Effector memory CD8-positive, alpha-beta T cell (primary cell): ENCODE data around the gene LYRM1.

Experiments
- ATAC-seq: fragments of 150-1000 bp; cut with Tn5 transposase; replicated peaks from 2 replicates; pipeline ENCODE4 v1.10.0; 2021; ENCODE audit warnings: mild to moderate bottlenecking, moderate library complexity
- DNase-seq, 3 experiments: peaks; one replicate each; pipeline ENCODE4 v3.0.0; 2021
- H3K27ac Mint-ChIP-seq, 2 donors: one replicate each; pipeline ENCODE4 v1.8.0; 2022; ENCODE audit warnings: mild to moderate bottlenecking in 2 of 2, mixed read lengths in 2 of 2, moderate library complexity in 2 of 2
- H3K27me3 Mint-ChIP-seq, 2 donors: one replicate each; pipeline ENCODE4 v1.8.0; 2022; ENCODE audit warnings: mixed read lengths in 2 of 2
- H3K36me3 Mint-ChIP-seq: one replicate; pipeline ENCODE4 v1.8.0; 2022; ENCODE audit warnings: mild to moderate bottlenecking, moderate library complexity, mixed read lengths; ENCODE audit not compliant: insufficient read depth
- H3K4me1 Mint-ChIP-seq, 2 donors: one replicate each; pipeline ENCODE4 v1.8.0; 2022; ENCODE audit warnings: low read depth in 2 of 2, mixed read lengths in 2 of 2
- H3K4me3 Mint-ChIP-seq, 2 donors: one replicate each; pipeline ENCODE4 v1.8.0; 2022; ENCODE audit warnings: mild to moderate bottlenecking in 2 of 2, mixed read lengths in 2 of 2, moderate library complexity in 2 of 2
- H3K9me3 Mint-ChIP-seq, 2 donors: one replicate each; pipeline ENCODE4 v1.8.0; 2022; ENCODE audit warnings: mixed read lengths in 2 of 2

The LYRM1 gene

GRCh38 chr16:20865420-20866131 is 35.0 kb upstream of the LYRM1 start:
- Mint-ChIP-seq H3K9me3 (no peaks in the 10 kb centered on the region), H3K27me3 (no peaks in the 10 kb centered on the region), H3K27ac (peak overlapping the region in 1 of 2 donors; percentile 62), H3K36me3 (peaks cover 9% of the 10 kb centered on the region), H3K4me3 (no peak overlapping the region), H3K4me1 (peaks cover 16 to 23% of the 10 kb centered on the region in 2 donors)
- ATAC-seq (no peak), DNase-seq (no peak)

DNA sequence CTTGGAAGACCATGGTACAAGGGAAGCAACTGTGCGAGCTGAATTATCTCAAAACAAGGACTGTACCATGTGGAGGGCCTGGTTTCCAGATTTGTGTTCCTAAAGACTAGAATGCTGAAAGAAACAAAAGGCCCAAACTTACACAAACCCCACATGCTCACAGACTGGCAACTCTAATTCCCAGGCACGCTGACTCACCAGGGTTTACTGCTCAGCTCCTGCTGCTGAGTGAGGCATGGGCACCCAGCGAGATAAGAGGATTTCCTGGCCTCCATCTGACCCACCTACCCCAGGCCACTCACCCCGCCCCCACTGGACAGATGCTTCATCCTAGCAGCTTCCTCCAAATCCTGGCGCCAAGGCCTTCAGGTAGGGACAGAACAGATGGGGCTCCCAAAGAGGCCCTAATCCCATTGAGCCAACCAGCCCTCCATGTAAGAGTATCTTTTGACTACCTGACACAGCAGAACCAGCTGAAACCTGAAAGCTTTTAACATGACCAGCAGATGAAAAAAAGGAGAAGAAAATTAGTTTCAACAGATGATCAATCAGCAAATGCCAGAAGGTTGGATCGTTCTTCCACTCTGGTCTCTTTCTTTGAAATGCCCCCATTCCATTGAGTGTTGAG is 34.3 kb upstream of the LYRM1 start:
- peaks cover 7% of the 10 kb centered on the region for H3K36me3 Mint-ChIP-seq
- DNase-seq (no peak), ATAC-seq (no peak)
- H3K27me3 Mint-ChIP-seq = no peaks in the 10 kb centered on the region
- H3K27ac Mint-ChIP-seq = peak overlapping the region; percentile 59 to 62
- H3K4me3 Mint-ChIP-seq = no peak overlapping the region
- H3K9me3 Mint-ChIP-seq = no peaks in the 10 kb centered on the region
- H3K4me1 Mint-ChIP-seq = peaks cover 16 to 23% of the 10 kb centered on the region in 2 donors

GRCh38 chr16:20866801-20867200 is 33.8 kb upstream of the LYRM1 start:
- Mint-ChIP-seq H3K9me3 (no peaks in the 10 kb centered on the region), H3K4me3 (no peak overlapping the region), H3K4me1 (peaks cover 16 to 23% of the 10 kb centered on the region in 2 donors), H3K27me3 (no peaks in the 10 kb centered on the region), H3K36me3 (peaks cover 7% of the 10 kb centered on the region), H3K27ac (peak overlapping the region; percentile 59 to 62)
- ATAC-seq (no peak), DNase-seq (no peak)

- ATAC-seq (no peak), DNase-seq (no peak)
- H3K36me3 Mint-ChIP-seq = peaks cover 1% of the 10 kb centered on the region
- H3K4me3 Mint-ChIP-seq = no peak overlapping the region
- H3K9me3 Mint-ChIP-seq = no peaks in the 10 kb centered on the region
- no peaks in the 10 kb centered on the region for H3K27me3 Mint-ChIP-seq
- H3K4me1 Mint-ChIP-seq = peaks cover 16 to 24% of the 10 kb centered on the region in 2 donors
- H3K27ac Mint-ChIP-seq = peak overlapping the region; percentile 0 to 59
Measured at GRCh38 chr16:20867585-20867984, 33.0 kb upstream of the LYRM1 start.

DNA sequence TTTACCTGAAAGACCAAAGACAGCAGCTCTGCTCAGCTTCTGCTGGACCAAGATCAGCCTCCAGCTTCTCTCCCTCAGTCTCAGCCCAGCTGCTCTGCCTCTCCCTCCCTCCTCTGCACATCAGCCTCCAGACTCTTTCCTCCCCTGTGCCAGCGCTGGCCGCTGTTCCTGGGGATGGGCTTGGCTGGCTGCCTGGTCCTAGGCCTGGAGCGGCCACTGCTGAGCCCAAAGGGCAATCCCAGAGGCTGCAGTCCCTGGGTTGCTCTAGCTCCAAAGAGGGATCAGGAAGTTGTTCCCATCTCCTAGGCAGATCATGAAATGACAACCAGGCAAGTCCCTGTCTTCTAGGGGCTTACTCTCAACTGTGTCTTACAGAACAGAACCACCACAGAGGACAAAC is 31.7 kb upstream of the LYRM1 start:
- Mint-ChIP-seq H3K36me3 (no peaks in the 10 kb centered on the region), H3K27ac (peak overlapping the region in 1 of 2 donors; percentile 74), H3K9me3 (no peaks in the 10 kb centered on the region), H3K27me3 (no peaks in the 10 kb centered on the region), H3K4me3 (no peak overlapping the region), H3K4me1 (peaks cover 22 to 28% of the 10 kb centered on the region in 2 donors)
- ATAC-seq (no peak), DNase-seq (no peak)

DNA sequence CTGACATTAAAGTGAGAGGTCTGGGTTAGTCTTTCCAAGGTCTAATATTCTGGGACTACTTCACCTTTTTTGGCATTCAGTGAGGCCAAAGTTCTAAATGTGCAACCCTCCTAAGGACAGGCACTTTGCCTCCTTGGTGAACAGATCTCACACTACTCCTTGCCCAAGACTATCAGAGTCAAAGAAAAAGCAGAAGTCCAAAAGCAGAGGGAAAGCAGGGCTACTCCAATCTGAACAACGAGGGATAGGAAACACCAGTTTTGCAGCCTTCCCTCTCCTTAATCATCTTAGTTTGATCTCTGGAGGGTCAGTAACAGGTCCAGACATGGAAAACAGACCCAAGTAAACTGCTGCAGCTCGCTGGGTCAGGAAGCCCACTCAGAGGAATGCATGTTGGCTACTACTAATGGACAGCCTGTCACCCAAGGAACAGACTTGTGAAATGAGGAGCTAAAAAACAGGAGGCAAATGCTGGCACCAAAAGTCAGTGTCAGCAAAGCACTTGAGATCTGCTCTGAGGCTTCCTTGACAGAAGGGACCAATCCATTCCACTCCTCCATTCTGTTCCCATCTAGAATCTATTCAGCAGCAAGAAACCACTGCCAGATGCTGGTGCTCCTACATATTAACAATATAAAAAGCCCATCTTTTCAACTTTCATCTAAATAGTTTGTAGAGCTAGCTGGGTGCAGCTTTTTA is 30.3 kb upstream of the LYRM1 start:
- no peak overlapping the region for H3K4me3 Mint-ChIP-seq
- no peaks in the 10 kb centered on the region for H3K9me3 Mint-ChIP-seq
- no peaks in the 10 kb centered on the region for H3K36me3 Mint-ChIP-seq
- peaks cover 32 to 33% of the 10 kb centered on the region in 2 donors for H3K4me1 Mint-ChIP-seq
- no peak overlapping the region for H3K27ac Mint-ChIP-seq
- DNase-seq = no peak
- no peaks in the 10 kb centered on the region for H3K27me3 Mint-ChIP-seq
- no peak for ATAC-seq

DNA sequence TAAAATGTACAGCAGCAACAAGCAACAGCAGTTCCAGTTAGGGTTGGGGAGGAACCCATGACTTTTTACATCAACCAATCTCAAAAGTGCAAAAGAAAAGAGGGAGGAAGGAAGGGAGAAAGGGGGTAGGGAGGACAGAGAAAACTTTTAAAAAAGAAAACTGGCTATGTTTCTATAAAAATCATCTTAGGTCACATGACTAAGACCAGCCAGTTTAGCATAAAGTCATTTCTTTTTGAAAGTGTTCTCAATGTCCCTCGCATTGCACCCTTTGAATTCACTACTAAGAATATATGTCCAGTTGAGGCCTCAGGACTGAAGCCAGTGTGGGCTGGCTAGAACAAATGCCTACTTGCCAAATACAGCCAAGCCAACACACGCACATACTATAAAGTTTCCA is 29.3 kb upstream of the LYRM1 start:
- Mint-ChIP-seq H3K27me3 (no peaks in the 10 kb centered on the region), H3K27ac (no peak overlapping the region), H3K9me3 (no peaks in the 10 kb centered on the region), H3K4me3 (no peak overlapping the region), H3K36me3 (no peaks in the 10 kb centered on the region), H3K4me1 (peaks cover 32 to 34% of the 10 kb centered on the region in 2 donors)
- no peak for DNase-seq
- ATAC-seq = no peak

GRCh38 chr16:20871941-20872815 is 28.4 kb upstream of the LYRM1 start:
- H3K36me3 Mint-ChIP-seq = no peaks in the 10 kb centered on the region
- H3K4me1 Mint-ChIP-seq = peaks cover 22 to 30% of the 10 kb centered on the region in 2 donors
- H3K4me3 Mint-ChIP-seq = no peak overlapping the region
- ATAC-seq (no peak), DNase-seq (no peak)
- H3K27me3 Mint-ChIP-seq = no peaks in the 10 kb centered on the region
- no peaks in the 10 kb centered on the region for H3K9me3 Mint-ChIP-seq
- peak overlapping the region; percentile 49 to 92 for H3K27ac Mint-ChIP-seq

GRCh38 chr16:20873331-20873730 is 27.2 kb upstream of the LYRM1 start:
- DNase-seq (no peak), ATAC-seq (no peak)
- Mint-ChIP-seq H3K27ac (peak overlapping the region; percentile 92 to 94), H3K4me1 (peaks cover 25 to 27% of the 10 kb centered on the region in 2 donors), H3K4me3 (peak overlapping the region; percentile 67 to 68), H3K9me3 (no peaks in the 10 kb centered on the region), H3K27me3 (no peaks in the 10 kb centered on the region), H3K36me3 (no peaks in the 10 kb centered on the region)

DNA sequence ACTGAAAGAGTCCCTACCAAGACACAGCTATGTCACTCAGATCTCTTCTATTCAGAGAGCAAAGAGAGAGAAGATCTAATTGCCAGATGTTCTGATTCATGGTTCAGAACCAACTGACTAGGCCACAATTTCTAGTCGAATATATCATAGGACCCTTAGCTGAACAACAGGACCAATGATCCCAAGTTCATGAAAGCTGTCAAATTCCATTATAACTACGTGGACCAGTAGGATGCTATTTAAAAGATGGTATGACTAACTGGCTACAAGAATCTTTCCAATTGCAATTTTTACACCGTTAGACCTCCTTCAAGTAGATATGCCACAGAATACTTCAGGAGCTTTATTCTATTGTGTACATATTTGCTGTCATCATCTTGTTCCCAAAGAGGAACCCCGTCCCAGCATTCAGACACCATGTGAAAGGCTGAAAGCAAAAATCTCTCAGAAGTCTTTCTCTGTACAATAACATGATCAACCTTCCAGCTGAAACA is 26.4 kb upstream of the LYRM1 start:
- no peaks in the 10 kb centered on the region for H3K36me3 Mint-ChIP-seq
- peaks cover 23 to 34% of the 10 kb centered on the region in 2 donors for H3K4me1 Mint-ChIP-seq

DNA sequence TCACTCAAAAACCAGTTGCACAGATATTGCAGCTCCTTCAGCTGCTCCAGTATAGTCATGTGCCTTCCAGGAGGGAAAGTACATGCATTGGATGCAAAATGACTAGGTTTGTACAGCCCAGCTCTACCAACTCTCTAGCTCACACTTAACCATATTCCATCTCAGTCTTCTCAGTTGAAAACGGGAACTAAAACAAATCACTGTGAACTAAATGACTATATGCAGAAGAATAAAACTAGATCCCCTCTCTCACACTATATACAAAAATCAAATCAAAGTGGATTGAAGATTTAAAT is 25.3 kb upstream of the LYRM1 start:
- no peak for ATAC-seq
- Mint-ChIP-seq H3K4me1 (peaks cover 28 to 45% of the 10 kb centered on the region in 2 donors), H3K27me3 (no peaks in the 10 kb centered on the region), H3K9me3 (no peaks in the 10 kb centered on the region), H3K36me3 (peaks cover 2% of the 10 kb centered on the region), H3K4me3 (peak overlapping the region; percentile 67 to 68), H3K27ac (peak overlapping the region; percentile 92 to 94)
- DNase-seq = no peak

More for the DNA sequence above, 26.4 kb upstream of the LYRM1 start:
- Mint-ChIP-seq H3K27me3 (no peaks in the 10 kb centered on the region), H3K27ac (peak overlapping the region; percentile 92 to 94), H3K9me3 (no peaks in the 10 kb centered on the region), H3K4me3 (peak overlapping the region; percentile 67 to 68)
- DNase-seq = no peak
- no peak for ATAC-seq

GRCh38 chr16:20878682-20879147 is 21.9 kb upstream of the LYRM1 start:
- H3K27me3 Mint-ChIP-seq = no peaks in the 10 kb centered on the region
- DNase-seq (no peak), ATAC-seq (no peak)
- H3K4me1 Mint-ChIP-seq = peaks cover 23 to 41% of the 10 kb centered on the region in 2 donors
- peak overlapping the region; percentile 59 to 82 for H3K27ac Mint-ChIP-seq
- H3K4me3 Mint-ChIP-seq = peak overlapping the region in 1 of 2 donors; percentile 40
- H3K9me3 Mint-ChIP-seq = no peaks in the 10 kb centered on the region
- peaks cover 5% of the 10 kb centered on the region for H3K36me3 Mint-ChIP-seq
